Measurements from ENCODE around the gene KCNE4. TPM values are rescaled to one million over a fixed set of nuclear protein-coding genes. Genes with fewer than 3 reads are reported as not detected.
"Not testable (repeated sequence)": the region's sequence is repeated elsewhere in the genome, so short reads cannot be mapped to it uniquely, and the experiment has no call there.

Gene KCNE4
- total RNA-seq, 4 donors from 2014 or later: 0.64 to 2.4 (median 2.1) TPM

DNA sequence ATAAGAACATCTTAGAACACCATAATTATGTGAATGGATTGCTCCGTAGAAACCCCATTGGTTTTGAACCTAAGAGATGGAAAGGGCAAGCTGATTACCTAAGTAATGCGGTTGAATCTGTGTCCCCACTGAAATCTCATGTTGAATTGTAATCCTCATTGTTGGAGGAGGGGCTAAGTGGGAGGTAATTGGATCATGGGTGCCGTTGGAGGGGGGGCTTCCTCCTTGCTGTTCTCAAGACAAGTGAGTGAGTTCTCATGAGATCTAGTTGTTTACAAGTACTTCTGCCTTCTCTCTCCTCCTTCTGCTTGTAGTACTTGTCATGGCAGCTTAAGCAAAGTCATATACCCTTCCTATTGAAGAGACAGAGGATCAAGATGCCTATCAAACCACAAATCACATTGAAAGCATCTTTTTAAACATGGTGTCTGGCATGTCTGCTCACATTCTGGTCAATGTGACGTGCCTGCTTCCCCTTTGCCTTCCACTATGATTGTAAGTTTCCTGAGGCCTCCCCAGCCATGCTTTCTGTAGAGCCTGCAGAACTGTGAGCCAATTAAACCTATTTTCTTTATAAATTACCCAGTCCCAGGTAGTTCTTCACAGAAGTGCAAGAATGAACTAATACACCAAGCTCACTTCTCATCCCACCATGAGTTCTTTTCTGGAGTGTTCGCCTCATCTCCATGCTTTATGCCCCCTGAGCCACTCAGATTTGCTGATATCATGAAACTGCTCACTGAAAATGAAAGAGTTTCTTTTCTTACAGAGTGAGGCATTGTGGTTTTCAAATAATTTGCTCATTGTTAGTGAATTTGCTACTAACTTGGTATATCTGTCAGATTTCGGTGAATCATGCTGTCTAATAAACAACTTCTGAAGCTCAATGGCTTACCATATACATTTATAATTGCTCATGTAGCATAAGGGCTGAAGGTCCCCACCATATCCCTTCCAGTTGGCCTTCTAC, 23.6 kb downstream of the KCNE4 start:
- WGBS: 75% methylated on average over 6 of the region's 6 CpGs
- H3K4me3 ChIP-seq: no peak overlapping the region
- H3K27me3 ChIP-seq: no peaks in the 10 kb centered on the region
- H3K27ac ChIP-seq: no peak overlapping the region
- DNase-seq (ENCODE audit: low spot score in 2 of 2): no peak
- no peaks in the 10 kb centered on the region for H3K9me3 ChIP-seq
- no peaks in the 10 kb centered on the region for H3K36me3 ChIP-seq
- TF ChIP-seq POLR2A (IDR thresholded peaks at IDR 0.05): no peak
- no peak for TF ChIP-seq EP300 (IDR thresholded peaks at IDR 0.05)
- TF ChIP-seq, protein P1, sequence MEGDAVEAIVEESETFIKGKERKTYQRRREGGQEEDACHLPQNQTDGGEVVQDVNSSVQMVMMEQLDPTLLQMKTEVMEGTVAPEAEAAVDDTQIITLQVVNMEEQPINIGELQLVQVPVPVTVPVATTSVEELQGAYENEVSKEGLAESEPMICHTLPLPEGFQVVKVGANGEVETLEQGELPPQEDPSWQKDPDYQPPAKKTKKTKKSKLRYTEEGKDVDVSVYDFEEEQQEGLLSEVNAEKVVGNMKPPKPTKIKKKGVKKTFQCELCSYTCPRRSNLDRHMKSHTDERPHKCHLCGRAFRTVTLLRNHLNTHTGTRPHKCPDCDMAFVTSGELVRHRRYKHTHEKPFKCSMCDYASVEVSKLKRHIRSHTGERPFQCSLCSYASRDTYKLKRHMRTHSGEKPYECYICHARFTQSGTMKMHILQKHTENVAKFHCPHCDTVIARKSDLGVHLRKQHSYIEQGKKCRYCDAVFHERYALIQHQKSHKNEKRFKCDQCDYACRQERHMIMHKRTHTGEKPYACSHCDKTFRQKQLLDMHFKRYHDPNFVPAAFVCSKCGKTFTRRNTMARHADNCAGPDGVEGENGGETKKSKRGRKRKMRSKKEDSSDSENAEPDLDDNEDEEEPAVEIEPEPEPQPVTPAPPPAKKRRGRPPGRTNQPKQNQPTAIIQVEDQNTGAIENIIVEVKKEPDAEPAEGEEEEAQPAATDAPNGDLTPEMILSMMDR (IDR thresholded peaks at IDR 0.05): no peak
- no peak for TF ChIP-seq POLR2AphosphoS5 (IDR thresholded peaks at IDR 0.05)
- H3K4me1 ChIP-seq: no peaks in the 10 kb centered on the region

DNA sequence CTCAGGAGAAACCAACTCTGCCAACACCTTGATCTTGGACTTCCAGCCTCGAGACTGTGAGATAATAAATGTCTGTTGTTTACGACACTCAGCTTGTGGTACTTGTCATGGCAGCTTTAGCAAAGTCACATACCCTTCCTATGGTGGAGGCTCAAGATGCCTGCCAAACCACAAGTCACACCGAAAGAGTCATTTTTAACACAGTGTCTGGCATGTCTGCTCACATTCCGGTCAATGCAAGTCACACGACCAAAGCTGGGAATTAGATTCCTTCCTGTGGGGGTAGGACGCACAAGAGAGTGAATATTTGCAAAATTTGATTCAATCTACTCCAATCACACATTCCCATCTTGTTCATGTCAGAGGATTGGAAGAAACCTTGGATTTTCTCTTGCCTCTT, 24.6 kb downstream of the KCNE4 start:
- TF ChIP-seq POLR2A (IDR thresholded peaks at IDR 0.05) (no peak), EP300 (IDR thresholded peaks at IDR 0.05) (no peak), POLR2AphosphoS5 (IDR thresholded peaks at IDR 0.05) (no peak)
- Histone ChIP-seq H3K27me3 (no peaks in the 10 kb centered on the region), H3K4me3 (no peak overlapping the region), H3K4me1 (no peaks in the 10 kb centered on the region), H3K27ac (no peak overlapping the region), H3K36me3 (no peaks in the 10 kb centered on the region), H3K9me3 (no peaks in the 10 kb centered on the region)
- WGBS: 66% methylated on average over 6 of the region's 6 CpGs
- DNase-seq (ENCODE audit: low spot score in 2 of 2): no peak

- H3K4me3 ChIP-seq: no peak overlapping the region
- no peaks in the 10 kb centered on the region for H3K4me1 ChIP-seq
- no peak for DNase-seq (ENCODE audit: low spot score in 2 of 2)
- no peaks in the 10 kb centered on the region for H3K9me3 ChIP-seq
- H3K27ac ChIP-seq: no peak overlapping the region
- no peaks in the 10 kb centered on the region for H3K27me3 ChIP-seq
- no peaks in the 10 kb centered on the region for H3K36me3 ChIP-seq
- WGBS: 71% methylated on average over 1 of the region's 1 CpG
- TF ChIP-seq POLR2A (IDR thresholded peaks at IDR 0.05) (no peak), EP300 (IDR thresholded peaks at IDR 0.05) (no peak), POLR2AphosphoS5 (IDR thresholded peaks at IDR 0.05) (no peak)
- TF ChIP-seq, protein P1 (IDR thresholded peaks at IDR 0.05): no peak
Observed at GRCh38 chr2:223078482-223078881, 26.5 kb downstream of the KCNE4 start.

DNA sequence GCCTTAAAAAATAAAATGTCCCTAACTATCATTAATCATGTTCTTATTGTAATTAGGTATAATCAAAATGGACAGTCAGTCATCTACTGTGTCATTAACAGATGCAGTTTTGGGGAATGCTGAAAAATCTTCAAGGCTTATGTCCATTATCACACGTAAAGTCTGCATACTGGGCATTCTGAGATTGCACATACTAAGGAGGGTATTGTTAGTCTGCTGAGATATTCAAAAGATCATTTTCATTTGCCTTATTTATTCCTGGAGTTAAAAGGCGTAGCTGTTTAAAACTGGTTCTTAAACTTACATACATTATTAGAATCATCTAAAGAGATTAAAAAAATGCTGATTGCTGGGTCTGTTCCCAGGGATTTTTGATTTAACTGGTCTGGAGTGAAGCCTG, 27.4 kb downstream of the KCNE4 start:
- no peak for DNase-seq (ENCODE audit: low spot score in 2 of 2)
- 96% methylated on average over 2 of the region's 2 CpGs for WGBS
- no peak for TF ChIP-seq POLR2AphosphoS5 (IDR thresholded peaks at IDR 0.05)
- TF ChIP-seq, protein P1 (IDR thresholded peaks at IDR 0.05): no peak
- no peak for TF ChIP-seq POLR2A (IDR thresholded peaks at IDR 0.05)
- no peak for TF ChIP-seq EP300 (IDR thresholded peaks at IDR 0.05)

GRCh38 chr2:223079925-223080324, 27.9 kb downstream of the KCNE4 start:
- Histone ChIP-seq H3K27me3 (no peaks in the 10 kb centered on the region), H3K36me3 (no peaks in the 10 kb centered on the region), H3K4me1 (no peaks in the 10 kb centered on the region), H3K9me3 (no peaks in the 10 kb centered on the region), H3K27ac (no peak overlapping the region), H3K4me3 (no peak overlapping the region)
- WGBS: 88% methylated on average over 2 of the region's 2 CpGs
- TF ChIP-seq POLR2A (IDR thresholded peaks at IDR 0.05) (no peak), EP300 (IDR thresholded peaks at IDR 0.05) (no peak), POLR2AphosphoS5 (IDR thresholded peaks at IDR 0.05) (no peak)
- TF ChIP-seq, protein P1 (IDR thresholded peaks at IDR 0.05): no peak
- no peak for DNase-seq (ENCODE audit: low spot score in 2 of 2)

More for the DNA sequence above, 27.4 kb downstream of the KCNE4 start:
- no peaks in the 10 kb centered on the region for H3K27me3 ChIP-seq
- no peaks in the 10 kb centered on the region for H3K36me3 ChIP-seq
- H3K4me3 ChIP-seq: no peak overlapping the region
- no peak overlapping the region for H3K27ac ChIP-seq
- H3K9me3 ChIP-seq: no peaks in the 10 kb centered on the region
- no peaks in the 10 kb centered on the region for H3K4me1 ChIP-seq

- not testable (repeated sequence) for H3K4me1 ChIP-seq; H3K27ac ChIP-seq; H3K4me3 ChIP-seq; H3K36me3 ChIP-seq; H3K9me3 ChIP-seq; DNase-seq (ENCODE audit: low spot score in 2 of 2); H3K27me3 ChIP-seq
- WGBS: 54% methylated on average over 3 of the region's 3 CpGs
Observed at GRCh38 chr2:223080790-223081360, 28.9 kb downstream of the KCNE4 start.

Data from suprapubic skin (tissue), 4 donors.